ENCODE data around the gene LAMA2.

Gene LAMA2

GRCh38 chr6:129280749-129281148 is 397.8 kb downstream of the LAMA2 start:
- no peak for DNase-seq

- DNase-seq: no peak
Measured at GRCh38 chr6:129281168-129281796, 398.3 kb downstream of the LAMA2 start.

GRCh38 chr6:129282019-129282418 is 399.1 kb downstream of the LAMA2 start:
- DNase-seq: no peak

GRCh38 chr6:129284225-129284624 is 401.3 kb downstream of the LAMA2 start:
- DNase-seq: no peak

DNA sequence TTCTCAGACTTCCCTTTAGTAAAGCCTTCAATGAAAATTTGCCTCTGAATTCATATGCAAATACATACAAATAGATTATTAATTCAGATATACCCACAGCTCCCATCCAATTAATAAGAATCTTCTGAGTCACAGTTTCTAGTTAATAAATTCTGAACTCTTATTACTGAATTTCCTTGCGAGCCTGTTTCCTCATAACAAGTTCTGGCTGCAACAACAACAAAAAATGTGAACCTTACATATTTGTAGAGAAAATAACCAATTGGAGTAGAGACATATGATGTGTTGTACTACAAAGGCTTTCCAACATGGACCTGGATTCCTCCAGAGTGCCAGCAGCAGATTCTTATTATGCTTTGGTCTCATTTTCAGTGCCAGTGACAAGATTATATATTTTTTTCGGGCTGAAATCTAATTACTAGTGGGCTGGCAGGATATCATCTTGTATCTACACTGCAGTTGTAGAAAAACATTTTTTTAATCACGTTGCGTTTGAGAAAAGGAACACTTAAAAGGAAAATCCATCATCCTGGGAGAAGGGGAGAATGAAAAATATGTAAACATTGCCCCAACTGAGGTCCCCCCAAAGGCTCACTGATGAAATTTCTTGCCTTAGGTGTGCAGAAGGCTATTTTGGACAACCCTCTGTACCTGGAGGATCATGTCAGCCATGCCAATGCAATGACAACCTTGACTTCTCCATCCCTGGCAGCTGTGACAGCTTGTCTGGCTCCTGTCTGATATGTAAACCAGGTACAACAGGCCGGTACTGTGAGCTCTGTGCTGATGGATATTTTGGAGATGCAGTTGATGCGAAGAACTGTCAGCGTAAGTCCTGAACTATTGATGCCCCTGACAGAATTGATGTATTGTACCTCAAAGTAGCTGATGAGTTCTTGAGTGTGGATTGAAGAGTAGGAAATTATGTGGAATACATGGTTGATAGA is 404.6 kb downstream of the LAMA2 start:
- no peak for DNase-seq

- no peak for DNase-seq
Measured at GRCh38 chr6:129289442-129289841, 406.5 kb downstream of the LAMA2 start.

DNA sequence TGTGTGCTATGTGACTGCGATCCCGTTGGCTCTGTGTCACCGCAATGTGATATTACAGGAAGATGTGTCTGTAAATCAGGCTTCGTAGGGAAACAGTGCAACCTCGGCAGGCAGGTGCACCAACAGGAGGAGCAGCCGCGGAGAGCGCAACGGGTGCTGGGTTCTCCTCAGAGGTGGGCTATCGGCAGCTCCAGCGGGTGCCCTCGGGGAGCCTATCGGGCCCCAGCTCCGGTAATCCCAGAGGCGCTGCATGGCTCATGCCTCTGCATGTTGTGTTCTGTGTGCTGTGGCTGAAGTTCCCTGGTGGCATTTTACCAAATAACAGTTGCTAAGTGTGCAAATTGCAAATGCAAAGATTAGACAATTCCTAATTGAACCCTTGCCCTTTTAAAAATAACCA is 409.9 kb downstream of the LAMA2 start:
- DNase-seq: no peak

DNA sequence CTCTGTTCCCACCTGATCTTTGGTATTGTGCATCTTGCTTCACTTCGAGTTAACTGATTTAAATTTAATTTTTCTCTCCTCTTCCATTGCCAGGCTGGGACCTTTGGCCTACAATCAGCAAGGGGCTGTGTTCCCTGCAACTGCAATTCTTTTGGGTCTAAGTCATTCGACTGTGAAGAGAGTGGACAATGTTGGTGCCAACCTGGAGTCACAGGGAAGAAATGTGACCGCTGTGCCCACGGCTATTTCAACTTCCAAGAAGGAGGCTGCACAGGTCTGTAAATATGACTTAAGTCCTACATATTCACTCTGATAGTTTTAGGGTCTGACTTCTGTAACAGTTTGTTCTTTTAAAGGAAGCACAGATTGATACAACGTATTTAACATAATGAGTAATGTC is 414.7 kb downstream of the LAMA2 start:
- no peak for DNase-seq

DNA sequence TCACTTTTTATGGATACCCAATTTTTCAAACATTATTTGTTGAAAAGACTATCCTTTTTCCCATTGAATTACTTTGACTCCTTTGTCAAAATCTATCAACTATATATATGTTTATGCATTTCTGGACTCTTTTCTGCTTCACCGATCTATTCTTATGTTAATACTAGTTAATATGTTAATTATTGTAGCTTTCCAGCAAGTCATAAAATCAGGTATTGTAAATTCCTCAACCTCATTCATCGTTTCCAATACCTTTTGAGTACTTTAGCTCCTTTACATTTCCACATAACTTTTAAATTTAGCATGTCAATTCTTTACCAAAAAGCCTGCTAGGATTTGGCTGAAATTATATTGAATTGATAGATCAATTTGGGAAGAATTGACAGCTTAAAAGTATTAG is 419.7 kb downstream of the LAMA2 start:
- DNase-seq: no peak

DNA sequence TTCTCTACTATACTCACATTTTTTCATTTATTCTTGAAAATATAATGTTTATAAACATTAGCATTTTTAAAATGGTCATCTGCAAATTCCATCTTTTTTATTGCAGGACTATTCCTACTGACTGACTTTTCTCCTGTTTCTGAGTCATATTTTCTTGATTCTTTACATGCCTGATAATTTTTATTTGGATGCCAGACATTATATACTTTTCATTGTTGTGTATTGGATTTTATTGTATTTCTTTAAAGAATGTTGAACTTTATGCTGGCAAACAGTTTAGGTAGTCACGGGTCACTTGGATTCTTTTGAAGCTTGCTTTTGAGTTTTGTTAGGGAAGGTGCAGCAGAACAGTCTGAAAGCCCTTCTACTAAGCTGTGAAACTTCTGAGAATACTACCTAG is 423.9 kb downstream of the LAMA2 start:
- no peak for DNase-seq

DNA sequence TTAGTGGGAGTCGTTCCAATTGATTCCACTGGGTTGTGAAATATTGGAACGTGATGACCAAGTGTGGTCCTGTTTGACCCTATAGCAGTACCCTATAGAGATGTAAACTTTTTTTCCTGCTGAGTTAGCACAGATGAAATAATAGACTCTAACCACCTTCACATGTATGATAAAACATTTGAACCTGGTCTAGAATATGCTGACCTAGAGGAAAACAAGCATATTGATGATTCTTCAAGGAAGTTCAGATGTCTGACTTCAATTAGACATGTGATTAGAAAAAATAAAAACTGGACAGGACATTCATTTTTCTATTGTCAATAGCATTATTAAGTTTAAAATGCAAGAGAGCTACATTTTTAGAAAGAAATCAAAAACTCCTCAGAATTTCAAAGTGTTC is 424.9 kb downstream of the LAMA2 start:
- DNase-seq: no peak

DNA sequence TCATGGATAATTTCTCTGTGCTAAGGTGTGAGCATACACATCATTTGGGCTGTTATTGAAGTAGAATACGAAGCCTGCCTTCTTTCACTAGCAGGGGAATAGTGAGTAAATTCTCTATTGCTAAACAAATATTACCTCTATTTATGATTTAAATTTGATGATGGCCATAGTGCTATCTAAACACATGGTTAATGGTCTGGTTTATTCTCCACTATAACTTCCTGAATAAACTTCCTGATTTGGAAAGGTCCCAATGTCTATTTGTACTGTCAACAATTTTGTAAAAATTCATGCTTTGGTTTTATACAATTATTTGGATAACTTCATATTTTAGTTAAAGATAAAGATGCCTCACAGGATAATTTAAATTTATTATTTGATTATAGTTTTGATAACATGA is 426.2 kb downstream of the LAMA2 start:
- DNase-seq: no peak

DNA sequence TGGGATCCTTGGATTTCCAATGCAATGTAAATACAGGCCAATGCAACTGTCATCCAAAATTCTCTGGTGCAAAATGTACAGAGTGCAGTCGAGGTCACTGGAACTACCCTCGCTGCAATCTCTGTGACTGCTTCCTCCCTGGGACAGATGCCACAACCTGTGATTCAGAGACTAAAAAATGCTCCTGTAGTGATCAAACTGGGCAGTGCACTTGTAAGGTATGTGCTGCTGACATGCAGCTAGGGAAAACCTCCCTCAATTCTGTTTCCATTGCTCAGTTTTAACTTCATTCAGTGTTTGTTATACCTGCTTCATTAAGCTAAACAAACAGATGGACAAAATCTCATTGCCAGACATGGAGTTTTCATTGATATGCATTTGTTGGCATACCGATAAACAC is 429.9 kb downstream of the LAMA2 start:
- no peak for DNase-seq

DNA sequence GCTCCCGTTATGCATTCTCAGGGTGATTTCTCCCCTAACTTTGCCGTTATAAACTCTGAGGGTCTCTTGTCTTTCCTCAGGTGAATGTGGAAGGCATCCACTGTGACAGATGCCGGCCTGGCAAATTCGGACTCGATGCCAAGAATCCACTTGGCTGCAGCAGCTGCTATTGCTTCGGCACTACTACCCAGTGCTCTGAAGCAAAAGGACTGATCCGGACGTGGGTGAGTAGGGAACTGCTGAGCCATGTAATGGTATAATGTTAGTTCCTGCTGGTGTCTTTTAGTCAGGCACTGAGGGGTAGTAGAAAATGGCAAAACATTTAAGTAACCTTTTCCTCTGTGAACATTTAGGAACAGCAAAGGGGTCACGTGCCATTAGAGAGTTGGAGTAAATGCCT is 431.6 kb downstream of the LAMA2 start:
- DNase-seq: no peak

- no peak for DNase-seq
Measured at GRCh38 chr6:129317931-129318820, 435.2 kb downstream of the LAMA2 start.

GRCh38 chr6:129320892-129321291 is 438.0 kb downstream of the LAMA2 start:
- no peak for DNase-seq

DNA sequence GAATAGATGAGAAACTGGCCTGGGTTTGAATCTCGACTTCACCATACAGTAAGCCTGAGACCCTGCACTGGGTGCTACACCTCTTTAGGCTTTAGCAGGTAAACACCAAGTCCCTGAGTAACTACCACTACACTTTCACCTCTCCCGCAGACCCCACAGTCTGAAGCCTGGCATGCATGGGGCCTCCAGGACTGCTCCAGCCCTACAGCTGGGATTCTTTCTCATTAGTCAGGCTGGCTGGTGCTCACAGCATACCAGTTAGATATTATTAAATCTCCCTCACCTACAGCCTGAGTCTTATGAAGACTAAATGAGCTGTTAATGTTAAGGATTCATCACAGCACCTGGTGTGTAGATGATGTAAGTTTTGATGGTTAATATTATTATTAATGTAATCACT is 438.4 kb downstream of the LAMA2 start:
- no peak for DNase-seq

GRCh38 chr6:129324345-129324744 is 441.4 kb downstream of the LAMA2 start:
- no peak for DNase-seq

- DNase-seq: no peak
Measured at GRCh38 chr6:129329678-129330077, 446.7 kb downstream of the LAMA2 start.

DNA sequence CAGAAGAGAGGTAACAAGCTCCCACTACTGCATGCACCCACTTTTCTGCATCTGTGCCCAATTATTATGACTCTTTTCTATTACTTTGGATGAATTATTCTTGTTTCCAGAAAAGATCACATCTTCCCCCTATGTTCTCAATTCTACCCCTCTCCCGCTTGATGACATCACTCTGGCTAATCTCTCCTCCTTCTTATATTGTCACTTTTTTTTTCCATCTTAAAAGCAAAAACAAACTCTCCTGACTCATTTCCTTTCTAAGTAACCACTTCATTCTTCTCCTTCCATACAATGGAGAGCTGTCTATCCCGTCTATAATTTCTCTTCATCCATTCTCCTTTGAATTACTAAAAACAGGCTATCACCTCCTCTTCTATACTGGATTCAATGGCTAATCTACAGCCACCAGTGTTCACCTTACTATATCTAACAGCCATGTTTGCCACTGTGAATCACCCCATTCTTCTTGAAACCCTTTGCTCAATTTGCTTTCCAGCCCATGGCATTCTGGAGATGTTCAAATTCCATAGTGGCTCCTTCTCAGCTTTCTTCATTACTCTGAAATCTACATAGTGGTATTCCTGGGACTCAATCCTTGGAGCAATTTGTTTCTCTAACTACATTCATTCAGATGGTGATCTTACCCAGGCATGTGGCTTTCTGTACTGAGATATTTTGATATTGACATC is 448.7 kb downstream of the LAMA2 start:
- DNase-seq: no peak

DNA sequence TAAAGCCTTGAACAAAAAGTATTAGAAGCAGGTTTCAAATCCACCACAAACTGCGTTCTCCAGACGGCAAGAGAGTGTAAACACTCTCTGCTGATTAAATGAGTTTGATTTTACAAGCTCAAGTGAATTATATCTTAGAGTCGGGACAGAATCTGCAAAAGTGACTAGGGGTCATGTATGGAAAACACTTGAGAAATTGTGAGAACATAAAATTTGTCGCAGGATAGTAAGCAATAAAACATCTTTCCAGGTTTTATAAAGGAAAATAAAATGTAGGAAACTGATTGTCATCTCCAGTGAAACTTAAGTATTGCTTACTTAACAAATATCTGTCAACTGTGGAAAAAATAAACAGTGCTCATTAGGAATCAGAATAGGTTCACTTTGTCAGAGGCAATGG is 452.9 kb downstream of the LAMA2 start:
- DNase-seq: no peak

GRCh38 chr6:129338683-129339082 is 455.7 kb downstream of the LAMA2 start:
- DNase-seq: no peak

DNA sequence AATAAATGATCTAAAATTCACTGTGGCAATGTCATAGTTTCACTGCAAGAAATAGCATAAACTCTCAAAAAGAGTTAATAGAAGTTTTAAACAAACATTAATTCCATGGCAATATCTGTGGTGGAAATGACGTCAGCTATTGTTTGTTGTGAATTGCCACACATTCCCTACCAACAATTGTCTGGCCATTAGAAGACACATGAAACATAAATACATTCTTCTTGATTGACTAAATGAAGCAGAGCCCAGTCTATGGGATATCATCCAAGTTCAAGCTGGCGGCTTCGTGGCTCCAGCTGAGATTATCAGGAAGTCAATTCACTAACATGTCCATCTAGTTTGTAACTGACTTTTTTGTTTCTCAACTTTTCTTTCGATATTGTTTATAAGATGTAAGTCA is 458.0 kb downstream of the LAMA2 start:
- DNase-seq: no peak
